ENCODE results near the gene KCTD17. TPM values are rescaled to one million over a fixed set of nuclear protein-coding genes. Genes with fewer than 3 reads are reported as not detected.

KCTD17 gene
- polyA plus RNA-seq, 2 of the 4 experiments (the other 2 are of a cell fraction), result 18.7 to 37.1 TPM

DNA sequence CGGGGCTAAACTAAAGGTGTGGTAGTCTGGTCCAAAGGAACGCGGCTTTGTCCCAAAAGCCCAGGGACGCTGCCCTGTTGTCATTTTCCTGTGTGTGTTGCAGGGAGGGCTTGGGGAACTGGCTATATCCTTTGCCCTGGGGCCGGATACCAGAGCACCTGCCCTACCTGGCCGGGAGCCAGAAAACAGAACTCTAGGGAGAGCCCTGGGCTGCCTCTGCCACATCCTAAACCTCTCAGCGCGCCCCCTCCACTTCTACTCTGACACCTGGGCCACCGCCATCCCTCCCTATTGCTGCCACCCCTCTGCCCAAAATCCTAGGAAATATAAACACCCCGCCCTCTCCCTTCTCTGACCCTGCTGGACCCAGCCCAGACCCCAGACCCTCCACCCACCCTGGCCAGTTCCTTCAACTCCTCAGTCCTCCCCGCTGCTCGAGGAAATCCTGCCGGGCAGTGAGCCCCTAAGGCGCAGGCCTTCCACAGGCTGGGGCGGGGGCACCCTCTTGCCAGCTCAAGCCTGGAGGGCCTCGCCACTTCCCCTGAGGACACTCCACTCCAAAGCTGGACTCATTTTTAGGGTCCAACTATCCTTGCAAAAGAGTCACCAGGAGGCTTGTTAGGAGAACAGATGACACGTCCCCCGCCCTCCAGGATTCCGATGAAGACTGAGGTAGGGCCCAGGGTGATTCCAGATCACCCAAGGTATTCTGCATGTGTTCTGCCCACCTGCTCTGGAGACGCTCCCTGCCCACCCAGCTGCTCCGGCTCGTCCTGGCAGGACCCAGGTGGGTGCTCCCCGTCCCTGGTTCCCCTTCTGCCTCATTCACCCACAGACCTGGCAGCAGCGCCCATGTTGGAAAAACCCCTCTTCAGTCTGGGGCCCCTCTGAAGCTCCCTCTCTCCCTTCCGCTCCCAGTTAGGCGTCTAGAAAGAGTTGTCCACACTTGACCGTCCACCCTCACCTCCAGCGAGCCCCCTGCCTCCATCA, 12.2 kb downstream of the KCTD17 start (continued):
- TF ChIP-seq CHD2 (IDR thresholded peaks at IDR 0.05; ENCODE audit: low read length, partially characterized antibody) (no peak), SMC3 (IDR thresholded peaks at IDR 0.05) (no peak), JUNB (IDR thresholded peaks at IDR 0.05) (no peak), HOXB5 (CRISPR knock-in tag; IDR thresholded peaks at IDR 0.05) (no peak), ZFP36 (IDR thresholded peaks at IDR 0.05; ENCODE audit: borderline replicate concordance, partially characterized antibody) (no peak)
- TF ChIP-seq, protein P1, sequence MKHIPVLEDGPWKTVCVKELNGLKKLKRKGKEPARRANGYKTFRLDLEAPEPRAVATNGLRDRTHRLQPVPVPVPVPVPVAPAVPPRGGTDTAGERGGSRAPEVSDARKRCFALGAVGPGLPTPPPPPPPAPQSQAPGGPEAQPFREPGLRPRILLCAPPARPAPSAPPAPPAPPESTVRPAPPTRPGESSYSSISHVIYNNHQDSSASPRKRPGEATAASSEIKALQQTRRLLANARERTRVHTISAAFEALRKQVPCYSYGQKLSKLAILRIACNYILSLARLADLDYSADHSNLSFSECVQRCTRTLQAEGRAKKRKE (CRISPR knock-in tag; IDR thresholded peaks at IDR 0.05; ENCODE audit: low read depth), result no peak

DNA sequence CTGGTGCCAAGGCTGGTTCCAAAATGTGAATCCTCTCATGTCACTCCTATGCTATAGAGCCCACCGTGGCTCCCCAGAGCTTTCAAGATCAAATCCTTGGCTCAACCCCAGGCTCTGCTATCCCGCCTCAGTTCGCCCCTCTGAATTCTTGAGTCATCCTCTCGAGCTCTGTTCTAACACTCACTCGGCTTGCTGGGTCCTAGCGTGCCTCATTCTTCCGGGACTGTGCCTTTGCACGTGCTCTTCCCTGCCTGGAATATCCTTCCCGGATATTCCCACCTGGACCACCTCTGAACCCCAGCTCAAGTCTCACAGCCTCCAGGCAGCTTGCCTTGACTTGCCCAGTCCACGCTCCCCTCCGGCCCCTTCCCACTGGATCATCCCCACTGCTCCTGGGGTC, 13.0 kb downstream of the KCTD17 start:
- no peak overlapping the region for H3K4me2 ChIP-seq
- 83% methylated on average over 8 of the region's 11 CpGs for WGBS (ENCODE audit: missing lambda C conversion rate)
- CTCF ChIA-PET, result interaction anchor here (0.8 to 1.1 kb wide), 3 partner anchors 12 to 21 kb away, joined by 3 to 4 read pairs (median 4); no protein-coding TSS in a partner anchor

DNA sequence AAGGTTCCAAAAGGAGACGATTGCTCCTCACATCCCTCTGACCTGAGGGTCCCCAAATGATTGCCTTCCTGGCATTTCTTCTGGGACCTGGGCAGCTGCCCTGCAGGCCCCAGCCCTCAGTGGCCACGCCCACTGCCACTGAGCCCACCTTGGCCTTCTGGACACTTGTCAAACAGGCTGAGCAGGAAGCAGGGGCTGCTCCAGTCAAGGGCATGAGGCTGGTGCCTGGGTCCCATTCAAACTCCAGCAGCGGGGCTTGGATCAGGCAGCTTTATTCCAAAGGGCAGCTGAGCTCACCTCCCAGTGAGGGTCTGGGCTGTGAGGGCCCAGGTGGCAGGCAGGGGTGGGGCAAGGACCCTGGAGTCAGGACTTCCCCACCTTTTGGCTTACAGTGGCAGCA, 13.6 kb downstream of the KCTD17 start:
- WGBS (ENCODE audit: missing lambda C conversion rate), result 100% methylated on average over 1 of the region's 3 CpGs
- ATAC-seq (no peak), DNase-seq (ENCODE audit: low read depth in 1 of 2, low spot score in 1 of 2) (no peak), FAIRE-seq (no peak)
- Histone ChIP-seq H3K9me3 (no peaks in the 10 kb centered on the region), H3K27ac (no peak overlapping the region), H3K4me1 (no peaks in the 10 kb centered on the region), H3K4me2 (no peak overlapping the region), H3K4me3 (no peak overlapping the region)
- ChIA-PET CTCF (interaction anchor here (1.1 to 1.8 kb wide), 3 partner anchors 12 to 21 kb away, joined by 4 to 6 read pairs (median 4); no protein-coding TSS in a partner anchor), POLR2A (no interaction called here)
- no peak for TF ChIP-seq CEBPB (IDR thresholded peaks at IDR 0.05)

More for the DNA sequence above, 13.0 kb downstream of the KCTD17 start:
- H3K4me1 ChIP-seq, result no peaks in the 10 kb centered on the region
- DNase-seq (ENCODE audit: low read depth in 1 of 2, low spot score in 1 of 2), result no peak
- POLR2A ChIA-PET, result no interaction called here
- H3K27ac ChIP-seq, result no peak overlapping the region
- no peak for FAIRE-seq
- H3K9me3 ChIP-seq, result no peaks in the 10 kb centered on the region
- no peak for ATAC-seq
- TF ChIP-seq KDM1A (IDR thresholded peaks at IDR 0.05; ENCODE audit: low read depth) (no peak), ZC3H11A (IDR thresholded peaks at IDR 0.05) (no peak), CEBPB (IDR thresholded peaks at IDR 0.05) (no peak), FOSB (CRISPR knock-in tag; IDR thresholded peaks at IDR 0.05) (no peak), TFCP2L1 (CRISPR knock-in tag; IDR thresholded peaks at IDR 0.05) (no peak), FOXS1 (CRISPR knock-in tag; IDR thresholded peaks at IDR 0.05) (no peak), RCOR1 (IDR thresholded peaks at IDR 0.05; ENCODE audit: low read depth, low read length) (no peak), RARB (CRISPR knock-in tag; IDR thresholded peaks at IDR 0.05) (no peak), JUNB (IDR thresholded peaks at IDR 0.05) (no peak), JUN (IDR thresholded peaks at IDR 0.05) (no peak), HOXB5 (CRISPR knock-in tag; IDR thresholded peaks at IDR 0.05) (no peak), NR3C1 (IDR thresholded peaks at IDR 0.05) (no peak), CBX2 (IDR thresholded peaks at IDR 0.05; ENCODE audit: borderline replicate concordance, low read depth) (no peak), POLR2AphosphoS2 (conservative IDR thresholded peaks at IDR 0.05; ENCODE audit: low read length) (no peak), MAZ (IDR thresholded peaks at IDR 0.05; ENCODE audit: borderline replicate concordance, low read depth, low read length) (no peak), RFX5 (IDR thresholded peaks at IDR 0.05) (no peak)
- TF ChIP-seq, protein P2, sequence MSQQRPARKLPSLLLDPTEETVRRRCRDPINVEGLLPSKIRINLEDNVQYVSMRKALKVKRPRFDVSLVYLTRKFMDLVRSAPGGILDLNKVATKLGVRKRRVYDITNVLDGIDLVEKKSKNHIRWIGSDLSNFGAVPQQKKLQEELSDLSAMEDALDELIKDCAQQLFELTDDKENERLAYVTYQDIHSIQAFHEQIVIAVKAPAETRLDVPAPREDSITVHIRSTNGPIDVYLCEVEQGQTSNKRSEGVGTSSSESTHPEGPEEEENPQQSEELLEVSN (IDR thresholded peaks at IDR 0.05; ENCODE audit: borderline replicate concordance, low read depth), result no peak
- TF ChIP-seq, protein P3, sequence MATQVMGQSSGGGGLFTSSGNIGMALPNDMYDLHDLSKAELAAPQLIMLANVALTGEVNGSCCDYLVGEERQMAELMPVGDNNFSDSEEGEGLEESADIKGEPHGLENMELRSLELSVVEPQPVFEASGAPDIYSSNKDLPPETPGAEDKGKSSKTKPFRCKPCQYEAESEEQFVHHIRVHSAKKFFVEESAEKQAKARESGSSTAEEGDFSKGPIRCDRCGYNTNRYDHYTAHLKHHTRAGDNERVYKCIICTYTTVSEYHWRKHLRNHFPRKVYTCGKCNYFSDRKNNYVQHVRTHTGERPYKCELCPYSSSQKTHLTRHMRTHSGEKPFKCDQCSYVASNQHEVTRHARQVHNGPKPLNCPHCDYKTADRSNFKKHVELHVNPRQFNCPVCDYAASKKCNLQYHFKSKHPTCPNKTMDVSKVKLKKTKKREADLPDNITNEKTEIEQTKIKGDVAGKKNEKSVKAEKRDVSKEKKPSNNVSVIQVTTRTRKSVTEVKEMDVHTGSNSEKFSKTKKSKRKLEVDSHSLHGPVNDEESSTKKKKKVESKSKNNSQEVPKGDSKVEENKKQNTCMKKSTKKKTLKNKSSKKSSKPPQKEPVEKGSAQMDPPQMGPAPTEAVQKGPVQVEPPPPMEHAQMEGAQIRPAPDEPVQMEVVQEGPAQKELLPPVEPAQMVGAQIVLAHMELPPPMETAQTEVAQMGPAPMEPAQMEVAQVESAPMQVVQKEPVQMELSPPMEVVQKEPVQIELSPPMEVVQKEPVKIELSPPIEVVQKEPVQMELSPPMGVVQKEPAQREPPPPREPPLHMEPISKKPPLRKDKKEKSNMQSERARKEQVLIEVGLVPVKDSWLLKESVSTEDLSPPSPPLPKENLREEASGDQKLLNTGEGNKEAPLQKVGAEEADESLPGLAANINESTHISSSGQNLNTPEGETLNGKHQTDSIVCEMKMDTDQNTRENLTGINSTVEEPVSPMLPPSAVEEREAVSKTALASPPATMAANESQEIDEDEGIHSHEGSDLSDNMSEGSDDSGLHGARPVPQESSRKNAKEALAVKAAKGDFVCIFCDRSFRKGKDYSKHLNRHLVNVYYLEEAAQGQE (IDR thresholded peaks at IDR 0.05), result no peak
- TF ChIP-seq, protein P4, sequence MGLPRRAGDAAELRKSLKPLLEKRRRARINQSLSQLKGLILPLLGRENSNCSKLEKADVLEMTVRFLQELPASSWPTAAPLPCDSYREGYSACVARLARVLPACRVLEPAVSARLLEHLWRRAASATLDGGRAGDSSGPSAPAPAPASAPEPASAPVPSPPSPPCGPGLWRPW (IDR thresholded peaks at IDR 0.05), result no peak
- no peak overlapping the region for H3K4me3 ChIP-seq

Measured in A549 (cell line).